Uterus (tissue), 2 donors: ENCODE results near the gene TRAPPC2B.

ENCODE experiments used
- POLR2A ChIP-seq, 2 donors: fragments of 450-650 bp; IDR thresholded peaks; one replicate each; pipeline ENCODE4 v1.6.1; 2016; ENCODE audit warnings: antibody characterized with exemption in 2 of 2, mild to moderate bottlenecking in 1 of 2, moderate library complexity in 1 of 2
- TF ChIP-seq, protein P1 (sequence below), 4 experiments: fragments of 200-600 bp in 2 of 4; fragments of 450-650 bp in 2 of 4; sonication (generic) in 2 of 4; IDR thresholded peaks; one replicate each; pipeline ENCODE4 v1.5.1; 2016 to 2019; ENCODE audit warnings: antibody characterized with exemption in 4 of 4, mild to moderate bottlenecking in 2 of 4, moderate library complexity in 1 of 4

DNA sequence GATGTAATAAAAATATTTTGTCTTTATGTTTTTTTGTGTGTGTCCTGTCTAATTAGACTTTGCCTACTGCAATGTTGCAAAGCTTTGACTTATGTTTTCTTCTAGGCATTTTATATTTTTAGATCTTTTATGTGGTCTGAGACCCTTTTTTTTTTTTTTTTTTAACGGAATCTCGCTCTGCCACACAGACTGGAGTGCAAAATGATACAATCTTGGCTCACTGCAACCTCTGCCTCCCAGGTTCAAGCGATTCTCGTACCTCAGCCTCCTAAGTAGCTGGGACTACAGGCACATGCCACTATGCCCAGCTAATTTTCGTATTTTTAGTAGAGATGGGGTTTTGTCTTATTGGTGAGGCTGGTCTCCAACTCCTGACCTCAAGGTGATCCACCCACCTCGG lies 20.8 kb upstream of the TRAPPC2B start:
- TF ChIP-seq, protein P1, sequence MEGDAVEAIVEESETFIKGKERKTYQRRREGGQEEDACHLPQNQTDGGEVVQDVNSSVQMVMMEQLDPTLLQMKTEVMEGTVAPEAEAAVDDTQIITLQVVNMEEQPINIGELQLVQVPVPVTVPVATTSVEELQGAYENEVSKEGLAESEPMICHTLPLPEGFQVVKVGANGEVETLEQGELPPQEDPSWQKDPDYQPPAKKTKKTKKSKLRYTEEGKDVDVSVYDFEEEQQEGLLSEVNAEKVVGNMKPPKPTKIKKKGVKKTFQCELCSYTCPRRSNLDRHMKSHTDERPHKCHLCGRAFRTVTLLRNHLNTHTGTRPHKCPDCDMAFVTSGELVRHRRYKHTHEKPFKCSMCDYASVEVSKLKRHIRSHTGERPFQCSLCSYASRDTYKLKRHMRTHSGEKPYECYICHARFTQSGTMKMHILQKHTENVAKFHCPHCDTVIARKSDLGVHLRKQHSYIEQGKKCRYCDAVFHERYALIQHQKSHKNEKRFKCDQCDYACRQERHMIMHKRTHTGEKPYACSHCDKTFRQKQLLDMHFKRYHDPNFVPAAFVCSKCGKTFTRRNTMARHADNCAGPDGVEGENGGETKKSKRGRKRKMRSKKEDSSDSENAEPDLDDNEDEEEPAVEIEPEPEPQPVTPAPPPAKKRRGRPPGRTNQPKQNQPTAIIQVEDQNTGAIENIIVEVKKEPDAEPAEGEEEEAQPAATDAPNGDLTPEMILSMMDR (IDR thresholded peaks at IDR 0.05), result no peak
- no peak for TF ChIP-seq POLR2A (IDR thresholded peaks at IDR 0.05)
